OCI-LY7 (cell line): Measurements from ENCODE around the gene IL13RA2. TPM values are rescaled to one million over a fixed set of nuclear protein-coding genes. Genes with fewer than 3 reads are reported as not detected.

Experiments
- BruUV-seq: library from RNA; stranded (reverse); fragments of 400-500 nt; replicated peaks from 2 replicates; lab custom pipeline; 2021; lab: Mats Ljungman, UMichigan
- CTCF ChIA-PET: fragments of 300-600 bp; sonication (Branson Sonifier 250); formaldehyde crosslinking; loops from one replicate; lab custom pipeline; 2022; ENCODE audit warnings: antibody characterized with exemption; ENCODE audit not compliant: unreplicated experiment; lab: Charles Lee
- POLR2A ChIA-PET: fragments of 300-600 bp; sonication (Branson Sonifier 250); formaldehyde crosslinking; loops from one replicate; lab custom pipeline; 2022; ENCODE audit warnings: antibody characterized with exemption; lab: Charles Lee
- DNase-seq: peaks from one replicate; pipeline ENCODE4 v3.0.0-alpha.2; 2015; ENCODE audit warnings: low spot score
- H2AFZ ChIP-seq: fragments of 200-600 bp; sonication (generic), shearing (Covaris generic); 2 replicates; pipeline ENCODE4 v1.6.1; 2014; ENCODE audit warnings: mild to moderate bottlenecking, antibody characterized with exemption, low read length, moderate library complexity
- H3K27ac ChIP-seq: fragments of 200-600 bp; sonication (generic); 2 replicates; pipeline ENCODE4 v1.5.1; 2014; ENCODE audit warnings: mixed run types, low read depth, mild to moderate bottlenecking, moderate library complexity, low read length, inconsistent platforms; ENCODE audit not compliant: poor library complexity, severe bottlenecking
- H3K36me3 ChIP-seq: fragments of 200-600 bp; sonication (generic); 2 replicates; pipeline ENCODE4 v1.6.1; 2014; ENCODE audit warnings: mild to moderate bottlenecking, antibody characterized with exemption, low read length, moderate library complexity, mixed read lengths; ENCODE audit not compliant: insufficient read depth
- H3K4me1 ChIP-seq: fragments of 200-600 bp; sonication (generic); 2 replicates; pipeline ENCODE4 v1.5.1; 2014; ENCODE audit warnings: mild to moderate bottlenecking, low read length; ENCODE audit not compliant: insufficient read depth, poor library complexity, severe bottlenecking
- H3K4me2 ChIP-seq: fragments of 200-600 bp; sonication (generic); 2 replicates; pipeline ENCODE4 v1.6.1; 2014; ENCODE audit warnings: mild to moderate bottlenecking, low read length
- H3K4me3 ChIP-seq: fragments of 200-600 bp; sonication (generic); 2 replicates; pipeline ENCODE4 v1.5.1; 2014; ENCODE audit warnings: mild to moderate bottlenecking, low read depth, low read length; ENCODE audit not compliant: poor library complexity, severe bottlenecking
- H3K79me2 ChIP-seq: fragments of 200-600 bp; sonication (generic); 2 replicates; pipeline ENCODE4 v1.6.1; 2016; ENCODE audit warnings: low read depth, mild to moderate bottlenecking, low read length, moderate library complexity, mixed read lengths; ENCODE audit not compliant: insufficient read depth
- H3K9me2 ChIP-seq: fragments of 200-600 bp; sonication (generic); 2 replicates; pipeline ENCODE4 v1.6.1; 2016; ENCODE audit warnings: mild to moderate bottlenecking, low read length, mixed read lengths; ENCODE audit not compliant: insufficient read depth
- H3K9me3 ChIP-seq: fragments of 200-600 bp; sonication (generic); 2 replicates; pipeline ENCODE4 v1.6.1; 2014; ENCODE audit warnings: mild to moderate bottlenecking, mixed run types, low read length, mixed read lengths
- H4K20me1 ChIP-seq: fragments of 200-600 bp; sonication (generic); 2 replicates; pipeline ENCODE4 v1.6.1; 2014; ENCODE audit warnings: mild to moderate bottlenecking, antibody characterized with exemption, low read length, moderate library complexity, mixed read lengths; ENCODE audit not compliant: insufficient read depth
- CTCF ChIP-seq: fragments of 200-600 bp; sonication (generic); conservative IDR thresholded peaks from 2 replicates; pipeline ENCODE4 v1.5.1; 2014; ENCODE audit warnings: mild to moderate bottlenecking, antibody characterized with exemption, low read length, moderate library complexity, mixed read lengths
- EZH2phosphoT487 ChIP-seq: fragments of 200-600 bp; sonication (generic); IDR thresholded peaks from 2 replicates; pipeline ENCODE4 v1.6.1; 2018; ENCODE audit warnings: low read depth, borderline replicate concordance, mild to moderate bottlenecking, mixed run types, antibody characterized with exemption, low read length, moderate library complexity, mixed read lengths
- intact Hi-C: fragments of 100-400 bp; cut with micrococcal nuclease; formaldehyde crosslinking; loops from one replicate; pipeline ENCODE4 v1.10.0; 2022; ENCODE audit not compliant: unreplicated experiment
- total RNA-seq, 2 experiments: library from RNA; depleted of rRNA in 1 of 2; stranded (reverse); fragments of >200 nt in 1 of 2; shearing (Covaris generic) in 1 of 2; gene quantifications; 2 replicates each; pipeline ENCODE4 v1.2.3, GENCODE V29; 2014 to 2022

The IL13RA2 gene
- total RNA-seq, 2 experiments from 2014 or later: not detected

- no peak overlapping the region for H3K27ac ChIP-seq
- CTCF ChIA-PET: no interaction called here
Observed at GRCh38 chrX:115058276-115058675, 40.9 kb upstream of the IL13RA2 start.

GRCh38 chrX:115054876-115055275, 37.5 kb upstream of the IL13RA2 start:
- H3K4me1 ChIP-seq: no peaks in the 10 kb centered on the region
- BruUV-seq: no TSS peak
- no peak overlapping the region for H2AFZ ChIP-seq
- intact Hi-C loops: no loop called here
- DNase-seq: no peak
- no peaks in the 10 kb centered on the region for H3K36me3 ChIP-seq
- H3K27ac ChIP-seq: no peak overlapping the region
- H3K4me2 ChIP-seq: no peak overlapping the region
- no peak for TF ChIP-seq EZH2phosphoT487
- no peak for TF ChIP-seq CTCF
- H3K9me3 ChIP-seq: no peaks in the 10 kb centered on the region
- no peaks in the 10 kb centered on the region for H3K79me2 ChIP-seq
- no peaks in the 10 kb centered on the region for H4K20me1 ChIP-seq
- CTCF ChIA-PET: no interaction called here
- no peaks in the 10 kb centered on the region for H3K9me2 ChIP-seq
- POLR2A ChIA-PET: no interaction called here
- no peak overlapping the region for H3K4me3 ChIP-seq

More at GRCh38 chrX:115058276-115058675, 40.9 kb upstream of the IL13RA2 start:
- Histone ChIP-seq H4K20me1 (no peaks in the 10 kb centered on the region), H2AFZ (no peak overlapping the region), H3K79me2 (no peaks in the 10 kb centered on the region), H3K9me2 (no peaks in the 10 kb centered on the region), H3K9me3 (no peaks in the 10 kb centered on the region), H3K4me2 (no peak overlapping the region), H3K36me3 (no peaks in the 10 kb centered on the region), H3K4me3 (no peak overlapping the region), H3K4me1 (no peaks in the 10 kb centered on the region)
- DNase-seq: no peak
- intact Hi-C loops: no loop called here
- no TSS peak for BruUV-seq
- no peak for TF ChIP-seq CTCF
- no peak for TF ChIP-seq EZH2phosphoT487
- POLR2A ChIA-PET: no interaction called here

GRCh38 chrX:115053223-115053622, 35.8 kb upstream of the IL13RA2 start:
- ChIA-PET CTCF (no interaction called here), POLR2A (no interaction called here)
- Histone ChIP-seq H3K9me3 (no peaks in the 10 kb centered on the region), H3K27ac (no peak overlapping the region), H3K4me3 (no peak overlapping the region), H4K20me1 (no peaks in the 10 kb centered on the region), H3K36me3 (no peaks in the 10 kb centered on the region), H3K4me2 (no peak overlapping the region), H2AFZ (no peak overlapping the region), H3K4me1 (no peaks in the 10 kb centered on the region), H3K9me2 (no peaks in the 10 kb centered on the region), H3K79me2 (no peaks in the 10 kb centered on the region)
- intact Hi-C loops: no loop called here
- BruUV-seq: no TSS peak
- DNase-seq: no peak
- TF ChIP-seq CTCF: no peak
- no peak for TF ChIP-seq EZH2phosphoT487
